ENCODE measurements around the gene HDAC4.

DNA sequence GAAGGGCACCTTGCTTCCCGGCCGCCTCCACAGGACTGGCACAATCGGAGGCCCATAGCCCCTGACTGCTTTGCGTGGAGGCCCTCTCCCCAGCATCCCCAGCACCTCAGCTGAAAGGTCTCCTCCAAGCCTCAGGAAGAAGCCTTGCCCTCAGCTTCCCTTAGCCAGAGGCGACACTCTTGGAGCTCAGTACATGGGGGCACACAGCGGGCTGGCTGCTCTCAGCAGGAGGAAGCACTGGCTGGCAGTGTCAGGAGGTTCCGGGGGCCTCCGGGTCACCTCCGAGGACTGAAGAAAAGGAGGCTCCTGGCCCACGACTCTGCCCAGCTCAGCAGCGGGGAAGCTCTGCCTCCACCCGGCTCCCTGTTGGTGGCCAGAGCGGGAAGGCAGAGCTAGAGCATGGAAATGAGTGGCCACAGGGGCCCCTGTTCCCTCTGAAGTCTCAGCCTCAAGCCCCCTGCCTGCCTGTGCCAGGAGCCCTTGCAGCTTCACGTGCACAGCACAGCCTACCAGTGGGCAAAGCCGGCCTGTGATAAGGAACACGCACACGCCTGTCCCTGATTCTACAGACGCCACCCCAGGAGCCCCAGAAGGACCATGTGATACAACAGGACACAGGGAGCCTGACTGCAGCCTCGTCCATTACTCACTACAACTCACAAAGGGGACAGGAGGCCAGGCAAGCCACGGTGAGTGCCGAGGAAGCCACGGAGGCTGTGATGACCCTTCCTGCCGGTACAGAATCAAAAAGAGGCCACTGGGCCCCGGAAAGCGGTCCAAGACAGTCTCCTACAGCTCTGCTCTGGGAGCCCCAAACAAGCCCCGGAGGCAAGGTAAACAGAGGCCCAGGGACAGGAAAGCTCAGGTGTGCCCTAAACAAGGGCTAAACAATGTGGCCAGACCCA is 15.5 kb downstream of the HDAC4 start:
- TF ChIP-seq, protein P1, sequence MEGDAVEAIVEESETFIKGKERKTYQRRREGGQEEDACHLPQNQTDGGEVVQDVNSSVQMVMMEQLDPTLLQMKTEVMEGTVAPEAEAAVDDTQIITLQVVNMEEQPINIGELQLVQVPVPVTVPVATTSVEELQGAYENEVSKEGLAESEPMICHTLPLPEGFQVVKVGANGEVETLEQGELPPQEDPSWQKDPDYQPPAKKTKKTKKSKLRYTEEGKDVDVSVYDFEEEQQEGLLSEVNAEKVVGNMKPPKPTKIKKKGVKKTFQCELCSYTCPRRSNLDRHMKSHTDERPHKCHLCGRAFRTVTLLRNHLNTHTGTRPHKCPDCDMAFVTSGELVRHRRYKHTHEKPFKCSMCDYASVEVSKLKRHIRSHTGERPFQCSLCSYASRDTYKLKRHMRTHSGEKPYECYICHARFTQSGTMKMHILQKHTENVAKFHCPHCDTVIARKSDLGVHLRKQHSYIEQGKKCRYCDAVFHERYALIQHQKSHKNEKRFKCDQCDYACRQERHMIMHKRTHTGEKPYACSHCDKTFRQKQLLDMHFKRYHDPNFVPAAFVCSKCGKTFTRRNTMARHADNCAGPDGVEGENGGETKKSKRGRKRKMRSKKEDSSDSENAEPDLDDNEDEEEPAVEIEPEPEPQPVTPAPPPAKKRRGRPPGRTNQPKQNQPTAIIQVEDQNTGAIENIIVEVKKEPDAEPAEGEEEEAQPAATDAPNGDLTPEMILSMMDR (conservative IDR thresholded peaks at IDR 0.05; ENCODE audit: low read depth in 2 of 2), result no peak
- no peak for TF ChIP-seq EZH2 (IDR thresholded peaks at IDR 0.05; ENCODE audit: low read depth, unreplicated experiment)
- TF ChIP-seq POLR2AphosphoS5 (IDR thresholded peaks at IDR 0.05; ENCODE audit: low read depth), result no peak
- TF ChIP-seq CREB1 (CRISPR knock-in tag; IDR thresholded peaks at IDR 0.05; ENCODE audit: low read depth), result no peak
- TF ChIP-seq, protein P2, sequence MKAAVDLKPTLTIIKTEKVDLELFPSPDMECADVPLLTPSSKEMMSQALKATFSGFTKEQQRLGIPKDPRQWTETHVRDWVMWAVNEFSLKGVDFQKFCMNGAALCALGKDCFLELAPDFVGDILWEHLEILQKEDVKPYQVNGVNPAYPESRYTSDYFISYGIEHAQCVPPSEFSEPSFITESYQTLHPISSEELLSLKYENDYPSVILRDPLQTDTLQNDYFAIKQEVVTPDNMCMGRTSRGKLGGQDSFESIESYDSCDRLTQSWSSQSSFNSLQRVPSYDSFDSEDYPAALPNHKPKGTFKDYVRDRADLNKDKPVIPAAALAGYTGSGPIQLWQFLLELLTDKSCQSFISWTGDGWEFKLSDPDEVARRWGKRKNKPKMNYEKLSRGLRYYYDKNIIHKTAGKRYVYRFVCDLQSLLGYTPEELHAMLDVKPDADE (IDR thresholded peaks at IDR 0.05), result no peak
- TF ChIP-seq, protein P3, sequence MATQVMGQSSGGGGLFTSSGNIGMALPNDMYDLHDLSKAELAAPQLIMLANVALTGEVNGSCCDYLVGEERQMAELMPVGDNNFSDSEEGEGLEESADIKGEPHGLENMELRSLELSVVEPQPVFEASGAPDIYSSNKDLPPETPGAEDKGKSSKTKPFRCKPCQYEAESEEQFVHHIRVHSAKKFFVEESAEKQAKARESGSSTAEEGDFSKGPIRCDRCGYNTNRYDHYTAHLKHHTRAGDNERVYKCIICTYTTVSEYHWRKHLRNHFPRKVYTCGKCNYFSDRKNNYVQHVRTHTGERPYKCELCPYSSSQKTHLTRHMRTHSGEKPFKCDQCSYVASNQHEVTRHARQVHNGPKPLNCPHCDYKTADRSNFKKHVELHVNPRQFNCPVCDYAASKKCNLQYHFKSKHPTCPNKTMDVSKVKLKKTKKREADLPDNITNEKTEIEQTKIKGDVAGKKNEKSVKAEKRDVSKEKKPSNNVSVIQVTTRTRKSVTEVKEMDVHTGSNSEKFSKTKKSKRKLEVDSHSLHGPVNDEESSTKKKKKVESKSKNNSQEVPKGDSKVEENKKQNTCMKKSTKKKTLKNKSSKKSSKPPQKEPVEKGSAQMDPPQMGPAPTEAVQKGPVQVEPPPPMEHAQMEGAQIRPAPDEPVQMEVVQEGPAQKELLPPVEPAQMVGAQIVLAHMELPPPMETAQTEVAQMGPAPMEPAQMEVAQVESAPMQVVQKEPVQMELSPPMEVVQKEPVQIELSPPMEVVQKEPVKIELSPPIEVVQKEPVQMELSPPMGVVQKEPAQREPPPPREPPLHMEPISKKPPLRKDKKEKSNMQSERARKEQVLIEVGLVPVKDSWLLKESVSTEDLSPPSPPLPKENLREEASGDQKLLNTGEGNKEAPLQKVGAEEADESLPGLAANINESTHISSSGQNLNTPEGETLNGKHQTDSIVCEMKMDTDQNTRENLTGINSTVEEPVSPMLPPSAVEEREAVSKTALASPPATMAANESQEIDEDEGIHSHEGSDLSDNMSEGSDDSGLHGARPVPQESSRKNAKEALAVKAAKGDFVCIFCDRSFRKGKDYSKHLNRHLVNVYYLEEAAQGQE (IDR thresholded peaks at IDR 0.05; ENCODE audit: unreplicated experiment), result no peak
- TF ChIP-seq JUNB (IDR thresholded peaks at IDR 0.05; ENCODE audit: unreplicated experiment), result no peak
- no peak for TF ChIP-seq EZH2phosphoT487 (IDR thresholded peaks at IDR 0.05; ENCODE audit: unreplicated experiment)
- TF ChIP-seq NANOG (IDR thresholded peaks at IDR 0.05; ENCODE audit: borderline replicate concordance), result no peak
- TF ChIP-seq STAT1 (IDR thresholded peaks at IDR 0.05; ENCODE audit: unreplicated experiment), result no peak

All from GM23338 (cell line).